ENCODE measurements around the gene SCN3A.

The SCN3A gene

DNA sequence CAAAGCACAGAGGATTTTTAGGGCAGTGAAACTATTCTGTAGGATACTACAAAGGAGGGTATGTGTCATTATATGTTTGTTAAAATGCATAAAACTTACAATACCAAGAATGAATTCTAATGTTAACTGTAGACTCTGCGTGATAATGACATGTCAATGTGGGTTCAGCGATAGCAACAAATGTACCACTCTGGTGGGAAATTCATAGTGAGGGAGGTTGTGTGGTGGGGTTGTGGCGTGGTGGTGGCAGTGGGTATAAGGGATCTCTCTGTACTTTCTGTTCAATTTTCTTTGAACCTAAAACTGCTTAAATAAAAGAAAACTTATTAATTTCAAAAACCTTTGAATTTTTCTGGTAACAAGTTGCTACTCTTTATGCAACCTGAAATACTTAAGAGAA, 149.2 kb downstream of the SCN3A start:
- no peak for DNase-seq

- DNase-seq = no peak
These were observed 159.1 kb downstream of the SCN3A start for GRCh38 chr2:165044505-165045303.

Measured in cortex of kidney (tissue), 1 donor.